A549 (cell line): ENCODE data around the gene PLCD3. TPM values are rescaled to one million over a fixed set of nuclear protein-coding genes. Genes with fewer than 3 reads are reported as not detected.

Source experiments
- ATAC-seq, 2 experiments: fragments of 200-7000 bp in 1 of 2; fragments of >200 bp in 1 of 2; cut with Nextera tagmentation in 1 of 2; cut with Tn5 transposase in 1 of 2; 3 replicates each; pipeline versions ENCODE4 v1.8.0 to v1.9.1; 2018 to 2020; ENCODE audit warnings: mild to moderate bottlenecking in 1 of 2, moderate library complexity in 1 of 2
- CTCF ChIA-PET: fragments of 300-600 bp; sonication (Branson Sonifier 250); formaldehyde crosslinking; extraction: SDS; loops from one replicate; lab custom pipeline; 2021; ENCODE audit warnings: antibody characterized with exemption, inconsistent platforms; lab: Yijun Ruan, JAX
- POLR2A ChIA-PET: fragments of 350-600 bp; formaldehyde crosslinking; extraction: SDS; loops from one replicate; lab custom pipeline; 2021; ENCODE audit warnings: antibody characterized with exemption, inconsistent platforms; lab: Yijun Ruan, JAX
- DNase-seq, 2 experiments: peaks; one replicate each; pipeline versions ENCODE4 v3.0.0 to v3.0.0-alpha.2; 2011 to 2016; ENCODE audit warnings: low read depth in 1 of 2, low spot score in 1 of 2
- FAIRE-seq: peaks from 2 replicates; lab custom pipeline; 2011; peaks lifted over from hg19 to GRCh38; lab: Jason Lieb, UNC
- H3K27ac ChIP-seq, 2 experiments: fragments of >200 bp; sonication (Bioruptor Twin); formaldehyde crosslinking; 3 replicates each; pipeline ENCODE4 v1.5.1; 2016 to 2017
- H3K4me1 ChIP-seq: fragments of >200 bp; sonication (Bioruptor Twin); formaldehyde crosslinking; 3 replicates; pipeline ENCODE4 v1.6.1; 2016
- H3K4me2 ChIP-seq: fragments of >200 bp; sonication (Bioruptor Twin); formaldehyde crosslinking; 3 replicates; pipeline ENCODE4 v1.6.1; 2016
- H3K4me3 ChIP-seq: fragments of >200 bp; sonication (Bioruptor Twin); formaldehyde crosslinking; 3 replicates; pipeline ENCODE4 v1.5.1; 2016
- H3K9me3 ChIP-seq: fragments of >200 bp; sonication (Bioruptor Twin); formaldehyde crosslinking; 3 replicates; pipeline ENCODE4 v1.6.1; 2016
- BHLHE40 ChIP-seq: IDR thresholded peaks from 2 replicates; pipeline ENCODE4 v1.6.1; 2012; ENCODE audit warnings: low read depth, low read length, inconsistent platforms
- CHD2 ChIP-seq: fragments of 150-350 bp; IDR thresholded peaks from 2 replicates; pipeline ENCODE4 v1.6.1; 2014; ENCODE audit warnings: low read length; ENCODE audit not compliant: partially characterized antibody
- CHD4 ChIP-seq: fragments of 200-600 bp; sonication (generic); IDR thresholded peaks from 2 replicates; pipeline ENCODE4 v1.6.1; 2016; ENCODE audit warnings: antibody characterized with exemption, mild to moderate bottlenecking, borderline replicate concordance
- EP300 ChIP-seq, 2 experiments: fragments of >200 bp; sonication (Bioruptor Twin); formaldehyde crosslinking; IDR thresholded peaks; 2 replicates in 1 of 2; 3 replicates in 1 of 2; pipeline ENCODE4 v1.6.1; 2016 to 2017
- ESRRA ChIP-seq: fragments of 150-350 bp; IDR thresholded peaks from 2 replicates; pipeline ENCODE4 v1.6.1; 2014; ENCODE audit warnings: mild to moderate bottlenecking, low read length, borderline replicate concordance
- GATA3 ChIP-seq: IDR thresholded peaks from 2 replicates; pipeline ENCODE4 v1.6.1; 2012; ENCODE audit warnings: borderline replicate concordance
- HDAC2 ChIP-seq: fragments of 200-600 bp; sonication (generic); IDR thresholded peaks from 2 replicates; pipeline ENCODE4 v1.6.1; 2016
- HOXB13 ChIP-seq: fragments of 250-450 bp; sonication (Bioruptor Pico); IDR thresholded peaks from 2 replicates; pipeline ENCODE4 v1.5.0; 2020; ENCODE audit warnings: low read depth, mild to moderate bottlenecking, moderate library complexity
- HOXB5 ChIP-seq: fragments of 250-450 bp; sonication (Bioruptor Pico); IDR thresholded peaks from 2 replicates; pipeline ENCODE4 v1.5.0; 2020; ENCODE audit warnings: mild to moderate bottlenecking, moderate library complexity
- JUN ChIP-seq, 2 experiments: fragments of >200 bp; sonication (Bioruptor Twin); formaldehyde crosslinking; IDR thresholded peaks; 2 replicates in 1 of 2; 3 replicates in 1 of 2; pipeline ENCODE4 v1.6.1; 2016 to 2017
- KDM5A ChIP-seq: fragments of 200-600 bp; sonication (generic); IDR thresholded peaks from 2 replicates; pipeline ENCODE4 v1.6.1; 2016; ENCODE audit warnings: antibody characterized with exemption, mild to moderate bottlenecking
- MAZ ChIP-seq: fragments of 150-350 bp; IDR thresholded peaks from 2 replicates; pipeline ENCODE4 v1.6.1; 2014; ENCODE audit warnings: antibody characterized with exemption, low read depth, low read length, borderline replicate concordance
- NFE2L2 ChIP-seq: fragments of 150-350 bp; conservative IDR thresholded peaks from 2 replicates; pipeline ENCODE4 v1.6.1; 2014; ENCODE audit warnings: low read length
- NPAS2 ChIP-seq: fragments of 250-450 bp; sonication (Bioruptor Pico); IDR thresholded peaks from 2 replicates; pipeline ENCODE4 v1.8.0; 2022; ENCODE audit warnings: mild to moderate bottlenecking, moderate library complexity, borderline replicate concordance
- PHF8 ChIP-seq: fragments of 200-600 bp; sonication (generic); IDR thresholded peaks from 2 replicates; pipeline ENCODE4 v1.6.1; 2016; ENCODE audit warnings: low read depth, mild to moderate bottlenecking, antibody characterized with exemption, moderate library complexity, borderline replicate concordance
- POLR2A ChIP-seq: IDR thresholded peaks from 2 replicates; pipeline ENCODE4 v1.6.1; 2012; ENCODE audit warnings: mild to moderate bottlenecking, low read length
- RFX5 ChIP-seq: fragments of 450-650 bp; IDR thresholded peaks from 2 replicates; pipeline ENCODE4 v1.7.1; 2014; ENCODE audit warnings: antibody characterized with exemption, mild to moderate bottlenecking, moderate library complexity
- RNF2 ChIP-seq: fragments of 200-600 bp; sonication (generic); IDR thresholded peaks from 2 replicates; pipeline ENCODE4 v1.6.1; 2016; ENCODE audit warnings: low read depth, mild to moderate bottlenecking, antibody characterized with exemption, moderate library complexity, borderline replicate concordance
- SMC3 ChIP-seq: fragments of >200 bp; sonication (Bioruptor Twin); formaldehyde crosslinking; IDR thresholded peaks from 3 replicates; pipeline ENCODE4 v1.6.1; 2018; ENCODE audit warnings: inconsistent platforms
- TFCP2L1 ChIP-seq: fragments of 250-450 bp; sonication (Bioruptor Pico); IDR thresholded peaks from 2 replicates; pipeline ENCODE4 v1.5.0; 2021; ENCODE audit warnings: mild to moderate bottlenecking
- TP53 ChIP-seq: fragments of 250-450 bp; sonication (Bioruptor Pico); IDR thresholded peaks from 2 replicates; pipeline ENCODE4 v1.5.0; 2021; ENCODE audit warnings: mild to moderate bottlenecking, moderate library complexity
- ZC3H11A ChIP-seq: fragments of 450-650 bp; IDR thresholded peaks from 2 replicates; pipeline ENCODE4 v1.6.1; 2014; ENCODE audit warnings: antibody characterized with exemption, mild to moderate bottlenecking
- ZNF302 ChIP-seq: fragments of 250-450 bp; sonication (Bioruptor Pico); IDR thresholded peaks from 2 replicates; pipeline ENCODE4 v1.9.0; 2021; ENCODE audit warnings: inconsistent platforms, mild to moderate bottlenecking, moderate library complexity
- ZSCAN20 ChIP-seq: fragments of 250-450 bp; sonication (Bioruptor Pico); IDR thresholded peaks from 2 replicates; pipeline ENCODE4 v1.8.0; 2022; ENCODE audit warnings: mild to moderate bottlenecking, moderate library complexity
- WGBS: methylation state at CpG from one replicate; pipeline ENCODE4 v1.1.6; 2017; ENCODE audit errors: missing lambda C conversion rate; 5-methylcytosine and 5-hydroxymethylcytosine counted together
- polyA plus RNA-seq, 4 experiments: library from polyadenylated mRNA; depleted of rRNA in 3 of 4; stranded (reverse); fragments of >200 nt; fragmentation: RNase III in 1 of 4; extraction: RNeasy Plus Mini Kit Qiagen cat#74134 plus additional on column Dnase treatment in 1 of 4; gene quantifications; 2 replicates in 3 of 4; 3 replicates in 1 of 4; pipeline ENCODE4 v1.2.3, GENCODE V29; 2011 to 2017
- TF ChIP-seq, protein P1 (sequence below): IDR thresholded peaks from 2 replicates; pipeline ENCODE4 v1.6.1; 2012
- TF ChIP-seq, protein P2 (sequence below): fragments of 200-600 bp; sonication (generic); IDR thresholded peaks from 2 replicates; pipeline ENCODE4 v1.6.1; 2016; ENCODE audit warnings: antibody characterized with exemption, mild to moderate bottlenecking, moderate library complexity
- TF ChIP-seq, protein P3 (sequence below): fragments of 250-450 bp; sonication (Bioruptor Pico); IDR thresholded peaks from 2 replicates; pipeline ENCODE4 v1.5.0; 2020; ENCODE audit warnings: low read depth, mild to moderate bottlenecking, moderate library complexity
- TF ChIP-seq, protein P4 (sequence below): fragments of >200 bp; sonication (Bioruptor Twin); formaldehyde crosslinking; IDR thresholded peaks from 2 replicates; pipeline ENCODE4 v1.6.1; 2016

Gene PLCD3
- polyA plus RNA-seq, 2 of the 4 experiments (the other 2 are of a cell fraction), result 56.6 to 105 TPM

DNA sequence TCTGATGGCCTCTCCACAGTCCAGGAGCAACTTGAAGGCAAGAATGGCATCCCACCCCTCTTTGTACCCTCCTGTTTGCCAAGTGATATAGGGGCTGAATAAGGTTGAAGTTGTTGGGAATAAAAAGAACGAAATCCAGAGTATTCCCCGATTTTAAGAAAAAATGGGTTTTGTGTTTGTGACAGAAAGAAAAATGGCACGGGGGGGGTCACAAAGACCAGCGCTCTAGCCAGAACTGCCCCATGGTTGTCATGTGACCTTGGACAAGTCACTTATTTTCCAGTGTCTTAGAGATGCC, 14.2 kb upstream of the PLCD3 start:
- ATAC-seq (no peak), FAIRE-seq (no peak), DNase-seq (no peak)
- peak overlapping the region; percentile 93 for H3K4me2 ChIP-seq
- TF ChIP-seq, protein P1, sequence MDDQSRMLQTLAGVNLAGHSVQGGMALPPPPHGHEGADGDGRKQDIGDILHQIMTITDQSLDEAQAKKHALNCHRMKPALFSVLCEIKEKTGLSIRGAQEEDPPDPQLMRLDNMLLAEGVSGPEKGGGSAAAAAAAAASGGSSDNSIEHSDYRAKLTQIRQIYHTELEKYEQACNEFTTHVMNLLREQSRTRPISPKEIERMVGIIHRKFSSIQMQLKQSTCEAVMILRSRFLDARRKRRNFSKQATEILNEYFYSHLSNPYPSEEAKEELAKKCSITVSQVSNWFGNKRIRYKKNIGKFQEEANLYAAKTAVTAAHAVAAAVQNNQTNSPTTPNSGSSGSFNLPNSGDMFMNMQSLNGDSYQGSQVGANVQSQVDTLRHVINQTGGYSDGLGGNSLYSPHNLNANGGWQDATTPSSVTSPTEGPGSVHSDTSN, result no peak
- TF ChIP-seq, protein P2, sequence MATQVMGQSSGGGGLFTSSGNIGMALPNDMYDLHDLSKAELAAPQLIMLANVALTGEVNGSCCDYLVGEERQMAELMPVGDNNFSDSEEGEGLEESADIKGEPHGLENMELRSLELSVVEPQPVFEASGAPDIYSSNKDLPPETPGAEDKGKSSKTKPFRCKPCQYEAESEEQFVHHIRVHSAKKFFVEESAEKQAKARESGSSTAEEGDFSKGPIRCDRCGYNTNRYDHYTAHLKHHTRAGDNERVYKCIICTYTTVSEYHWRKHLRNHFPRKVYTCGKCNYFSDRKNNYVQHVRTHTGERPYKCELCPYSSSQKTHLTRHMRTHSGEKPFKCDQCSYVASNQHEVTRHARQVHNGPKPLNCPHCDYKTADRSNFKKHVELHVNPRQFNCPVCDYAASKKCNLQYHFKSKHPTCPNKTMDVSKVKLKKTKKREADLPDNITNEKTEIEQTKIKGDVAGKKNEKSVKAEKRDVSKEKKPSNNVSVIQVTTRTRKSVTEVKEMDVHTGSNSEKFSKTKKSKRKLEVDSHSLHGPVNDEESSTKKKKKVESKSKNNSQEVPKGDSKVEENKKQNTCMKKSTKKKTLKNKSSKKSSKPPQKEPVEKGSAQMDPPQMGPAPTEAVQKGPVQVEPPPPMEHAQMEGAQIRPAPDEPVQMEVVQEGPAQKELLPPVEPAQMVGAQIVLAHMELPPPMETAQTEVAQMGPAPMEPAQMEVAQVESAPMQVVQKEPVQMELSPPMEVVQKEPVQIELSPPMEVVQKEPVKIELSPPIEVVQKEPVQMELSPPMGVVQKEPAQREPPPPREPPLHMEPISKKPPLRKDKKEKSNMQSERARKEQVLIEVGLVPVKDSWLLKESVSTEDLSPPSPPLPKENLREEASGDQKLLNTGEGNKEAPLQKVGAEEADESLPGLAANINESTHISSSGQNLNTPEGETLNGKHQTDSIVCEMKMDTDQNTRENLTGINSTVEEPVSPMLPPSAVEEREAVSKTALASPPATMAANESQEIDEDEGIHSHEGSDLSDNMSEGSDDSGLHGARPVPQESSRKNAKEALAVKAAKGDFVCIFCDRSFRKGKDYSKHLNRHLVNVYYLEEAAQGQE, result no peak; the same call in 1 of the 2 replicates
- TF ChIP-seq TFCP2L1, result no peak
- no peak for TF ChIP-seq RFX5
- no peak for TF ChIP-seq ZSCAN20 (CRISPR knock-in tag)
- TF ChIP-seq TP53, result no peak
- no peak for TF ChIP-seq ZC3H11A
- TF ChIP-seq PHF8, result no peak
- TF ChIP-seq NFE2L2, result no peak
- no peak for TF ChIP-seq BHLHE40
- TF ChIP-seq HOXB5 (CRISPR knock-in tag), result no peak
- TF ChIP-seq HOXB13, result no peak
- peaks cover 15% of the 10 kb centered on the region for H3K4me1 ChIP-seq
- H3K9me3 ChIP-seq, result no peaks in the 10 kb centered on the region
- H3K27ac ChIP-seq, result peak overlapping the region; percentile 97 to 98
- CTCF ChIA-PET, result interaction anchor here (0.9 to 43.5 kb wide), 4 partner anchors 10 to 66 kb away, joined by 3 to 2147 read pairs (median 37); partner anchors contain the start of genes ACBD4, FMNL1 and PLCD3
- POLR2A ChIA-PET, result interaction anchor here (0.7 kb wide), 1 partner anchor 15 kb away, joined by 3 read pairs; the partner anchor contains the start of gene HEXIM2
- H3K4me3 ChIP-seq, result peak overlapping the region; percentile 61
- WGBS, result 87% methylated on average over 4 of the region's 4 CpGs

DNA sequence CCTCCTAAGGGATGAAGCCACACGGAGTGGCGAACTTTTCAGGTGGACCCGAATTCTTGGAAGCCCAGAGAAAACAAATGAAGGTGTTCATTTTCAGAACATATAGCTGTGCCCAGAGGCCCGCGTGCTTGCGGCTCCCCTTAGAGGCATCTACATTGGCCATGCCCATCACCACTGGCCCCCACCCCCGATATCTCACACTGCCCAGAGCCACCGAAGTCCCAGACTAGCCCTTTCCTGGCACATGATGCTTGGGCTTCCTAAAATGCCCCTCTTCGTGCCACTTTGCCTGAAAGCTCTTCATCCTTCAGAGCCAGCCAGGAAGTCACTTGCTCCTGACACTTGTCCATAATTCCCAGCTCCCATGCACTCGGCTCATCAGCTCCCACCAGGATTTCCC, 13.9 kb upstream of the PLCD3 start:
- no peak for DNase-seq
- peak overlapping the region; percentile 93 for H3K4me2 ChIP-seq
- CTCF ChIA-PET, result interaction anchor here (0.9 to 43.5 kb wide), 5 partner anchors 10 to 67 kb away, joined by 3 to 2147 read pairs (median 12); partner anchors contain the start of genes ACBD4, FMNL1 and PLCD3
- no peak overlapping the region for H3K4me3 ChIP-seq
- H3K9me3 ChIP-seq, result no peaks in the 10 kb centered on the region
- no peak for ATAC-seq
- POLR2A ChIA-PET, result interaction anchor here (0.7 kb wide), 1 partner anchor 16 kb away, joined by 3 read pairs; the partner anchor contains the start of gene HEXIM2
- peaks cover 13% of the 10 kb centered on the region for H3K4me1 ChIP-seq
- TF ChIP-seq RNF2 (no peak), NPAS2 (CRISPR knock-in tag) (no peak), HDAC2 (no peak), CHD2 (no peak), TP53 (no peak), JUN (IDR thresholded peaks at IDR 0.05) (no peak), BHLHE40 (no peak)
- TF ChIP-seq, protein P3, sequence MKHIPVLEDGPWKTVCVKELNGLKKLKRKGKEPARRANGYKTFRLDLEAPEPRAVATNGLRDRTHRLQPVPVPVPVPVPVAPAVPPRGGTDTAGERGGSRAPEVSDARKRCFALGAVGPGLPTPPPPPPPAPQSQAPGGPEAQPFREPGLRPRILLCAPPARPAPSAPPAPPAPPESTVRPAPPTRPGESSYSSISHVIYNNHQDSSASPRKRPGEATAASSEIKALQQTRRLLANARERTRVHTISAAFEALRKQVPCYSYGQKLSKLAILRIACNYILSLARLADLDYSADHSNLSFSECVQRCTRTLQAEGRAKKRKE (CRISPR knock-in tag), result no peak
- TF ChIP-seq, all 56 proteins: peak for 0
- FAIRE-seq, result no peak
- peak overlapping the region; percentile 97 to 98 for H3K27ac ChIP-seq
- WGBS, result 93% methylated on average over 10 of the region's 10 CpGs

DNA sequence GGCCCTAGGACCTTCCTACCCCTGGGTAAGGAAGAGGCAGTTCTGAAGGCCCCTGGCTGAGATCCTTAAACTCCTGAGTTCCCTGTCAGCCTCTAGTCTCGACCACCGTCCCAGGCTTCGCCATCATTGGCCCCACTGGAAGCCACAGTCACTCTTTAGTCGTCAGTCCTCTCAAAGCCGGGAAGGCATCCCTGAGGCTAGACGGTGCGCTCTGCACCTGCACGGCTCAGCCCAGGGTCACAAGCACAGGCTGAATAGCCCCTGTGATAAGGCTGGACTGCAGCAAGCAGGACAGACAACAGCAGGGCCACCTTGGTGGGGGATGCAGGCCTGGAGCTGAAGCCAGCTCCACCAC, 12.7 kb upstream of the PLCD3 start:
- H3K9me3 ChIP-seq, result no peaks in the 10 kb centered on the region
- no peak overlapping the region for H3K4me3 ChIP-seq
- TF ChIP-seq ESRRA, result no peak
- no peak for TF ChIP-seq CHD4
- no peak for TF ChIP-seq HOXB5 (CRISPR knock-in tag)
- no peak for TF ChIP-seq EP300 (IDR thresholded peaks at IDR 0.05)
- TF ChIP-seq POLR2A, result no peak; the same call in 1 of the 2 replicates
- TF ChIP-seq CHD2, result no peak
- TF ChIP-seq KDM5A, result no peak
- no peak for TF ChIP-seq MAZ
- no peak for TF ChIP-seq GATA3
- no peak for TF ChIP-seq ZNF302 (CRISPR knock-in tag)
- TF ChIP-seq BHLHE40, result no peak
- no peak for TF ChIP-seq SMC3
- TF ChIP-seq TFCP2L1, result no peak
- TF ChIP-seq, protein P4, sequence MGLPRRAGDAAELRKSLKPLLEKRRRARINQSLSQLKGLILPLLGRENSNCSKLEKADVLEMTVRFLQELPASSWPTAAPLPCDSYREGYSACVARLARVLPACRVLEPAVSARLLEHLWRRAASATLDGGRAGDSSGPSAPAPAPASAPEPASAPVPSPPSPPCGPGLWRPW, result no peak
- TF ChIP-seq ZSCAN20 (CRISPR knock-in tag), result no peak
- TF ChIP-seq HDAC2, result no peak
- WGBS, result 96% methylated on average over 8 of the region's 8 CpGs
- ChIA-PET POLR2A (interaction anchor here (0.6 kb wide), 1 partner anchor 643 kb away, joined by 3 read pairs; no protein-coding TSS in a partner anchor), CTCF (interaction anchor here (1.0 to 43.5 kb wide), 5 partner anchors 9 to 68 kb away, joined by 3 to 2147 read pairs (median 12); partner anchors contain the start of genes ACBD4, FMNL1 and PLCD3)
- DNase-seq (no peak), FAIRE-seq (no peak), ATAC-seq (no peak)
- peaks cover 13% of the 10 kb centered on the region for H3K4me1 ChIP-seq
- H3K4me2 ChIP-seq, result no peak overlapping the region
- H3K27ac ChIP-seq, result peak overlapping the region in 1 of 2 experiments; percentile 11; a peak in 1 of 6 replicates
